Activated T-helper 1 cell treated with anti-CD3 and anti-CD28 coated beads, Interleukin-2, amount 50 U/mL, for 16 hours (primary cell): ENCODE measurements around the gene KIF3A.

Experiments
- DNase-seq, 2 donors: peaks; one replicate each; pipeline ENCODE4 v3.0.0-alpha.2; 2020; ENCODE audit warnings: low read depth in 1 of 2, low spot score in 1 of 2

Gene KIF3A

DNA sequence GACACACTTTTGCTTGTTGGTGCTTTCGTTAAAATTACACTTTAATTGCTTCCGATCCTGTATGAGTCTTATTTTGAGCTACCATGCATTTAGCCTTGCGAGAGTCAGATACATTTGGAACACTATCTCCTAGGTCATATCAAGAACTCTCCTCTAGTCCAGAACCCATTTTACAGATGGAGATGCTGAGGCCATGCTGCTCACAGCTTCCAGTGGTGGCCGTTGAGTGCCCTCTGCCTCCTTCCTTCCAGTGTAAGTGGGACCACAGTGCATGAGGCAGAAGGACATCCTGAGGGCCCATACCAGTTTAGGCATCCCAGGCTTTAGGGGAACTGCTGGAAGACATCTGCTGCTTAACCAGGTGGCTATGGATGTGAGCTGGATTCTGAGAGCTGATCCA, 16.8 kb upstream of the KIF3A start:
- no peak for DNase-seq

DNA sequence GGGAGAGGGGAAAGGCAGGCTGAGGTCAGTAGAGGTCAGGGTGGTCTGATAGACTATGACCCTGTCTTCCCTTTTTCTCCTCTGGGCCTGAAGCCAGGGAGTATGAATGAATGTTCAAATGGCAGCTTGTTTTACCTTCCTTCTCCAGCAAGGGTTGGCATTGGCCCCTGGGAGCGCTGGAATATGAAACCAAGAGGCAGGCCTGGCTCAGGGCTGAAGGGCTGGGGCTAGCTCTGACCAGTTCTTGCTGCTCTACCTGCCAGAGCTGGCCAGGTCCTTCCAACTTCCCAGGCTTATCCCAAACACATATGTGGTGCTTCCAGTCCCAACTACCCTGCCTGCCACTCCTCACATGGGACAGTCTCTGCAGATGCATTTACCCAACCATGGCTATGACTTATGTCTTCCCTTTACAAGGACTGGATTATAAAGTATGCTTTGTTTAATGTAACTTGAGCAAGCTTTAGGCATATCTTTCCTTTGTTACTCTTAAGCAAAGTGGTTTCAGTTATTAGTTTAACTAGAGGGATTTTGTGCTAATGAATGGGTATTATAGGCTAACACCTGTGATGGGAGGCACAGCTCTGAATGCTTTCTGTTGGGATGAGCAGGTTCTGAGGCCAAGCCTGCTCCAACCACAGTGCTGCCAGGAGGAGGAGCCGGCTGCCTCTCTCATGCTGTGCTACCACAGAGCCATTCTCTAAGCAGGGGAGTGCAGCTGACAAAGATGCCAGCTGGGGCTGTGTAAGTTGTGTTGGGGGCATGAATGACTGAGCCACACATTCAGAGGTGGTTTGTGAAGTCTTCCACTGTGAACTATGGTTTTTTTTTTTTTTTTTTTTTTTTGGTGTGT, 16.0 kb upstream of the KIF3A start:
- no peak for DNase-seq

DNA sequence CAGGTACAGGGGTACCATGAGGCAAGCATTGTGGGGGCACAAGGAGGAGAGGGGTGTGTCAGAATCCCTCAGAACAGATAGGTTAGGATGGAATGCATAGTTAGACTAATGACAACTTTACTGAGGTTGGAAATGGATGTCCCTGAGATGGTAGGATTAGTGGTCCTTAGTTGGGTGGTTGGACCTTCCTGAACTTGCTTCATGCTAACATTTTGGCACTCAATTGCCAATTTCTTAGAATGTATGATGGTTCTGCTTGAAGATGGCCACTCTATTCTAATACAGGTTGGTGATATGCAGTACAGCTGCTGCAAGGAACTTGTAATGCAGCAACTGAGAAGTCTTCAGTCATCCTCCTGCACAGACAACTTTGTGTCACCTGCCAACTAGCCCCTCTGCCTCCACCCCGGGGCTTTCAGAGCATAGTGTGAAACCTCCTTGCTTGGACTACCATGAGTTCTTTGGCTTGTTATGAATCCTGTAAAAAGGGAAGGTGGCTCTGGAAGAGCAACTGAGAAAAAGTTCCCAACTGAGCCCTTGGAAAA, 15.3 kb upstream of the KIF3A start:
- DNase-seq: no peak

DNA sequence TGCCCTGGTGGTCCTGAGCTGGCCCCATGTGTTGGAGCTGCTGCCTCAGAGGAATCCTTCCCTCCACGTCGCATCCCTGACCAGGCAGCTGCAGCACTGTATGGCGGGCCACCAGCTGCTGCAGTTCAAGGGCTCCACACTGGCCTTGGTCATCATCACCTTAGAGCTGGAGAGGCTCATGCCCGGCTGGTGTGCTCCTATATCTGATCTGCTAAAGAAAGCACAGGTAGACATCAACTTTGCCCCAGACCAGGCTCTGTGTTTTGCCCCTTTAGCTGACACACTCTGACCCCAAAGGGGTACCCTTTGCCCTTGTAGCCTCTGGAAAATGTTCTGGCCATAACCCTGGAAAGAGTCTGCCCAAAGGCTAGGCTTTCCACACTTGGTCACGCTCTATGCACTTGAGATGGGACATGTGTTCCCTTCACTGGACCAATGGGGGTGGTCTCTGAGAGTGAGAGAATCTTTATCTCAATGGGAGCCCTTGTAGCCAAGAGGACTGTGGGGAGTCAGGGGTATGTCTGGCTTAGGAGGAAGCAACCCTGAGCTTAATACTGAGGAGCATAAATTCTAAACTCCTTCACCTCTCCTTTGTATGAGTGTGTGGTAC, 14.7 kb upstream of the KIF3A start:
- no peak for DNase-seq

DNA sequence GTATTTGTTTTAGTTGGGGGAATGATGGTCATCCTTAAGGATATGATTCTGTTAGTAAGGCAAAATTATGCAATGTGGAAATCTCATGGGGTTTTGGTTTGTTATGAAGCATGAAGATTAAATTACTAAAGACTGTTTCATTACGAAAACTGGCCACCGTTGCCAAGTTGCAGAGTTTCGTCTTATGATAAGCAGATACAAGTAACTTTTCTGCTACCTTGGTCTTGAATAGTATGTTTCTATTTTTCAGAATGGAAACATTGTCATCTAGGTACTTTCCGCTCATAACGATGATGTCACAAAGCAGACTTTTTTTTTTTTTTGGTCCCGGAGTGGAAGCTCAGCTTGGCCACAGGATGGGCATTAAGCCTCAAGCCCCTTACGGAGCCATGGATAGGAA, 14.1 kb upstream of the KIF3A start:
- no peak for DNase-seq

DNA sequence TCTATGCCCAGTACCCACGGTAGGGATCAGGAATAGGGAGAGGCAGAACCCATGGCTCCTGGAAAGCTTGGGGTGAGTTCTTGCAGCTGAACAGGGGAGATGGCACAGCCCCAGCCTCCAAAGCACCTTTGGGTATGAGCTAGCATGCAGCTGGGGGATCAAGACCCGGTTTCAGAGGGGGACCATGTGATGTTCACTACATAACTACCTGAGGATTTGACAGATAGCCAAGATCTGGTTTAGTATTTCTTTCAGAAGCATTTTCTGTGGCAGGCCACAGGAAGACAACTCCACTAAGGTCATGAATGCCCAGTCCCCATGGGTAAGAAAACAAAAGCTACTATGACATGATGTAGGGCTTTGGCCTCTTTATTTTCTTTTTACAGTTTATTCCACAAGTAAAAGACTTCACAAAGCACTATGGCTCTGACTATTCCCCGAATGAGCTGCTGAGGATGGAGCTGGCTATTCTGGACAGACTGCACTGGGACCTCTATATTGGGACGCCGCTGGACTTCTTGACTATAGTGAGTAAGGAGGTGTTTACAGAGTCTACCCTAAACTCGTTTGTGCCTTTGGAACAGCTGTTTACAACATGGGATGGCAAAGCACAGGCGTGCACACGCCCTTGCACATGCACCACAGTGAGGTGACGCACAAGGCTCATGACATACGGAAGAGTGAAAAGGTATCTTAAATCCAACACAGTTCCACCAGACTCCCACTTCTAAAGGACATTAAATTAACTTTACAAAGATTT, 13.3 kb upstream of the KIF3A start:
- no peak for DNase-seq

DNA sequence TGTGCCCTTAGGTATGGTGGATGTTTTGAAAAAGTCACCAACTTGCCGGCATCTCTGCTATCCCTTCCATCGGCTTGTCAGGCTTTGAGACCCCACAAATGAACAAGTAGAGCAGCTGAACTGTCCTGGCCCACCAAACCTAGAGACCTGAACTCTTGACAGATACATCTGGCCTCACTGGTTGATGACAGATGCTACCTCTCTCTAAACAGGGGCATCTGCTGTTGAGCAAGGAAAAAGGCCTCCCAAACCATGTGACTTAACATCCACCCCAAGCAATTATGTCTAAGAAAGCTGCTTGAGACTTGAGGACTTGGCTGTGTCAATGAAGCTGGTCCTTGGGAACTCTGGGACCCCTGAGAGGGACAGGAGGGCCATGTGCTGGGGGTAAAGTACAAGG, 12.2 kb upstream of the KIF3A start:
- no peak for DNase-seq

DNA sequence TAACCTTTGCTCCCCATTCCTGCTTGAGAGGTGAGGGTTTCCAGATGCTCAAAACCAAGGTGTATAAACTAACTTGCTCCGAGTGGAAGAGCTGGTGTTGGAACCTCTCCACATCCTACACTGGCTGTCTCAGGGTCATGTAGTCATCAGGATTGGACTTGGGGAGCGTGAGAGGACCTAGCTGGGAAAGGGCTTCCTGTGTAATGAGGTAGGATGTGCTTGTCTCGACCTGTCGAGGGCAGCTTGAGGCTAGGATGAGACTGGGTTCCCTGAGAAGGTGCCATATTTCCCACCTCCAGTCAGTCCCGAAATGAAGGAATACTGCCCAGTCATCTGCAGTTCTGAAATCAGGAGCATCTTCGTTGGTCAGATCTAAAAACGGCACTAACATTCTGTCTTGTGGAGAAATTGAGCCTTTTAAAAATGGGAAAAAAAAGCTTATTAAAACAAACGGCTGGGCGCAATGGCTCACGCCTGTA, 11.2 kb upstream of the KIF3A start:
- DNase-seq: no peak

DNA sequence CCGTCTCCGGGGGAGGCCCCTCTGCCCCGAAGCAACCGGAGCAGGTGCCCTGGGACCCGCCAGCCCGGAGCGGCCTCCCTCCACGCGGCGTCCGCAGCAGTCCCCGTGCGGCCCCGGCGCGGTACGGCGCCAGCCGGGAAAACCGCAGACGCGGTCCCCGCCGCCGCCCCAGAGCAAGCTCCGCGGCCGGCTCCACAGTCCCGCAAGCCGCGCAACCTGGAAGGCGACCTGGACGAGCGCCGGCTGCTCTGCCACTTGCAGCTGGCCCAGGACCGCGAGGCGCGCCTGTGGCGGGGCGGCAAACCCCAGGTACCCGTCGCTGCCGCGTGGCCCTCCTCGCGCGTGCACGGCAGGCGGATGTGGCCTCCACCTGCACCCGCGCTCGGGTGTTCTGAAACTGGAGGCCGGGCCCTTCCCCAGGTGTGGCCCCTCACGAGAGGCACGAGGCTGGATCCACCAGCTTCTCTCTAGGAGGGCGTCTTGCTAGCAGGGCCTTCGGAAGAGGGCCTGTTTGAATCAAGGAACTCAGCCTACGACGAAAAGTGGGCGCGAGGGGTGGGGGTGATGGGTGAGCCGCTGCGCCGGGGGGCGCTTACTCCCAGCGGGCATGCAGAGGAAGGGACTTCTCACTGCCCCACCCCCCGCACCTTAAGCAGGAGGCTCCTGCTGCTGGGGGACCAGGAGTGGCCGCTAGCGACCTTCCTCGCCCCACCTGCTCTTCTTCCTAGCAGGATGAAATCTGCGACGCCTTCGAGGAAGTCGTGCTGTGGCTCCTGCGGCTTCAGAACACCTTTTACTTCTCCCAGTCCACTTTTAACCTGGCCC, 10.5 kb upstream of the KIF3A start:
- peak; percentile 33 to 44 for DNase-seq

DNA sequence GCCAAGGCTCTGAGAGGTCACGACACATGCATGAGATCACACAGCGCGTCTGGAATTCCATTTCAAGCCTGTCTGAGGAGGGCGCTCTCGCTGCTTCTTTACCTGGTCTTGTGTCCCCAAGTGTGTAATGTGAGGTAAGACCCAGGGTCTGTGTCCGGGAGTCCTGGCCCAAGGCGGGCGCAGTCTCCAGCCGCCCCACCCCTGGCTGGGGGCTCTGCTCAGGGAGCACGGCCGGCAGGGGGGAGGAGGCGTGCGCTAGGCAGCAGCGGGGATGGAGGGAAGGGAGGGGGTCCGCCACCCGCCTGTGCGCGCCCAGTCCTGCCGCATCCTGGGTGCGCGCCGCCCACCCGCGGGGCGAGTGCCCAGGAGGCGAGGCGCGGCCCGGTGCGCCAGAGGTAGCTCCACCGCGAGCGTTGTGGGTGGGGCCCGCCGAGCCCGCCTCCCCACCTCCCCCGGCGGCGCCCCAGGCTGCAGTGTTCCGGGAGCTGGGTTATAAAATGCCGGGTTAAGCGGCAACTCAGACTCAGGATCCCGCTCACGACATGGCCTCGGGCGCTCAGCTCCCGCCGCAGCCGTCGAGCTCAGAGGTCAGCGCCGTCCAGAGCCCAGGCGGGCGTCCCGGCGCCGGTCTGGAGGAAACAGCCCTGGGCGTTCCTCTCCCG, 9.7 kb upstream of the KIF3A start, which contains the start of gene CCNI2:
Gene CCNI2 (plus strand): TSS at position 473 of the 662 bp plus-strand sequence. CDS start 70 bp downstream, at position 543.
- DNase-seq: peak; percentile 39 to 60

DNA sequence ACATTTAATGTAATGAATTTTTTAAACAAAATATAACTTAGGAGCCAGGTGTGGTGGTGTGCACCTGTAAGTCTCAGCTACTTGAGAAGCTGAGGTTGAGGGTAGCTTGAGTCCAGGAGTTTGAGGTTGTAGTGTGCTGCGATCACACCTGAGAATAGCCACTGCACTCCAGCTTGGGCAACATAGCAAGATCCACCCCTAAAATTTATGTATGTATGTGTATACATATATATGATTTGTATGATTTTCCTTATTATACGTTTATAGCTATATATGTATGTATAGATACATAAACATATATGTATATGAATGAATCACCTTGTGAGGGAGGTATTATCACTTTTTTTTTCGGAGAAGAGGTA, 9.2 kb upstream of the KIF3A start:
- no peak for DNase-seq

DNA sequence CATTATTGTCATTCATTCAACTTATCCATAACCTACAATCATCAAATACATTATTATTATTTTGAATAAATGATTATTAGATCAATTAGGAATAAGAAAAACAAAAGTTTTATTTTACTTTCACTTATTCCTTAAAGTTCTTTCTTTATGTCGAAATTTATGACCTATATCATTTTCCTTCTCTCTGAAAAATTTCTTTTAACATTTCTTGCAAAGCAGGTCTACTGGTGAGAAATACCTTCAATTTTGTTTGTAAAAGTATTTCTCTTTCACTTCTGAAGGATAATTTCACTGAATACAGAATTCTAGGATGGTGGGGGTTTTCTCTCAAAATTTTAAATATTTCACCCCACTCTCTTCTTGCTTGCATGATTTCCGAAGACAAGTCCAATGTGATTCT, 7.3 kb upstream of the KIF3A start:
- no peak for DNase-seq

DNA sequence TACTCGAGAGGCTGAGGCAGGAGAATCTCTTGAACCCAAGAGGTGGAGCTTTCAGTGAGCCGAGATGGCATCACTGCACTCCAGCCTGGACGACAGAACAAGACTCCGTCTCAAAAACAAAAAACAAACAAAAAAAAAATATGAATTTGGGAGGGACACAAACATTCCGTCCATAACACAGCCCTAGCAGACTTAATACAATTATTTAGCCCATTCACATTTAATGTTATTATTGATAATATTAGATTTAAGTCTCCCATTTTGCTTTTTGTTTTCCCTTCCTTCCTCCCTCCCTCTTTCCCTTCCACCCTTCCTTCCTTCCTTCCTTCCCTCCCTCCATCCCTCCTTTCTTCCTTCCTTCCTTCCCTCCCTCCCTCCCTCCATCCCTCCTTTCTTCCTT, 5.3 kb upstream of the KIF3A start:
- DNase-seq: no peak

DNA sequence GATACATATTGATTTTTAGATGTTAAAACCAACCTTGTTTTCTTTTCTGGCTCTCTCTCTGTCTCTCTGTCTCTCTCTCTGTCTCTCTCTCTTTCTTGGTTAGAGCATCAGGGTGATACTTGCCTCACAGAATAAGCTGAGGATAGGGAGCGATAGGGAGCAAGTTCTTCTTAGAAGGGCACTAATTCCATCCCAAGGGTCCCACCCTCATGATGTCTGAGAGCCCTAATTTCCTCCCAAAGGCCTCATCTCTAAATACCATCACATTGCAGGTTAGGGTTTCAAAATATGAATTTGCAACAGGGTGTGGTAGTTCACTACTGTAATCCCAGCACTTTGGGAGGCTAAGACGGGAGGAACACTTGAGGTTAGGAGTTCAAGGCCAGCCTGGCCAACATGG, 4.8 kb upstream of the KIF3A start:
- no peak for DNase-seq

DNA sequence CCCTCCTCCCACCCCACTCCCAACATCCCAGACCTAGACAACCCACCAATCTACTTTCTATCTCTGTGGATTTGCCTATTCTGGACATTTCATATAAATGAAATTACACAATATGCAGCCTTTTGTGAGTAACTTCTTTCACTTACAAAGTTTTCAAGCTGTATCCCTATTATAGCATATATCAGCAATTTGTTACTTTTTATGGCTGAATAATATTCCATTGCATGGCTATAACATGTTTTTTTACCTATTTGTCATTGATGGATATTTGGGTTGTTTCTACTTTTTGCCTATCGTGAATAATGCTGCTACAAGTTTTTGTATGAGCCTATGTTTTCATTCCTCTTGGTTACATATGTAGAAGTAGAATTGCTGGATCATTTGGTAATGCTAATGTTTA, 1.9 kb upstream of the KIF3A start:
- no peak for DNase-seq

DNA sequence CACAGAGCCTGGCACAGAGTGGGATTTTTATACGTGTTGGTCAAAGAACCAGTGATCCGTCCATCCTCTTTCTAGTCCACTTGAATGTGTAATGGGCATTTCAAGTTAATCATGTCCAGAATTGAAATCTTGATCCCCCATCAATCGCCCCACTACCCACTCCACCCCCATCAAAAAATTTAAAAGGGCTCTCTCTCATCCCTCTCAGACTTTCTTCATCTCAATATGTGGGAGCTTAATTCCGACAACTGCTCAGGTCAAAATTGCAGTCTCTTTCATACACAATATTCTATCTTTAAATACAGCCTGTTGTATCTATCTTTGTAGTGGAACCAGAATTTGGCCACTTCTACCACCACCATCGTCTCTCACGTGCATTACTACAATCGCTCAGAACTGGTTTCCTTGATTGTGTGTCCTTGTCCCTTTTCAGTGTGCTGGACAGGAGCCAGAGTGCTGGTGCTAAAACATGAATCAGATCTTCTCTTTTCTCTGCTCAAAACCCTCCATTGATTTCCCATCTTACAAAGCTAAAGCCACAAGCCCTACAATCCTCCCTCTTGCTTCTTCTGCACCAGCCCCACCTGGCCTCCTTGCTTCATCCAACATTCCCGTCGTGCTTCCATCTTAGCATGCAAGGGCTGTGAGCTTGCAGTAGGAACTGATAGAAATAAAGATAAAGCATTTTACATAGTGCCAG, 786 bp upstream of the KIF3A start:
- DNase-seq: no peak

DNA sequence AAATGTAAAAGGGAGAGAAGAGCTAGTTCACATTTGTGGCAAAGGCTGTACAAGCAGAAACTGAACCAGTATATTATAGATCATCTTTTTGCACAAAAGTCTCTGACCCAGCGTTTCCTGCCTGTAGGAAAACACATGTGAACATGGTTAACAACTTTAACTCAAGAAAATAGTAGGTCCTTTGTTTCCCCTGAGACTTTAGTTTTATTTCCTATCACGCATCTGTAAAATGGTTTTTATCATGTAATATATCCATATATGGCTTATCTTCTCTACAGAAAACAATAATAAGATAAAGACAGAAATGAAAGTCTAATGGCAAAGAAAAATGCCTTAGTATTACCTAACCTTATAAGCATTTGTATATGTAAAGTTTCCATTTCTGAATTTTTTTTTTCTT, 2.7 kb downstream of the KIF3A start:
- DNase-seq: no peak

DNA sequence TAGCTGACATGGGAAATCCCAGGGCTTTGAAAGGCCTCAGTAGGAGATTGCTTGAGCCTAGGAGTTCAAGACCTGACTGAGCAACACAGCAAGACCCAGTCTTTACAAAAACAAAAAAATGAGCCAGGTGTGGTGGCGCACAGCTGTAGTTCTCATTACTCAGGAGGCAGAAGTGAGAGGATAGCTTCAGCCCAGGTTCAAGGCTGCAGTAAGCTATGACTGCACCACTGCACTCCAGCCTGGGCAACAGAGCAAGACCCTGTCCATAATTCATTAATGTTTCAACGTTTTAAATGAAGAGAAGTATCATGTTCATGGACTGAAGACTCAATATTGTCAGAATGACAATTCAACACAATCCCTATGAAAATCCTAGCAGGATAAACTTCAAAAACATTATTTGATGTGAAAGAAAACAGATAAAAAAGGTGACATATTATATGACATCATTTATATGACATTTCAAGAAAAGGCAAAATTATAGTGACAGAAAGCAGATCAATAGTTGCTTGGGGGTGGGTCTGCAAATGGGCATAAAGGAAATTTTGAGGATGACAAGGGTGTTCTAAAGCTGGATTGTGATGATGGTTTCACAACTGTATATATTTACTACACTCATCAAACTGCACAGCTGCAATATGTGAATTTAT, 3.7 kb downstream of the KIF3A start:
- DNase-seq: no peak

DNA sequence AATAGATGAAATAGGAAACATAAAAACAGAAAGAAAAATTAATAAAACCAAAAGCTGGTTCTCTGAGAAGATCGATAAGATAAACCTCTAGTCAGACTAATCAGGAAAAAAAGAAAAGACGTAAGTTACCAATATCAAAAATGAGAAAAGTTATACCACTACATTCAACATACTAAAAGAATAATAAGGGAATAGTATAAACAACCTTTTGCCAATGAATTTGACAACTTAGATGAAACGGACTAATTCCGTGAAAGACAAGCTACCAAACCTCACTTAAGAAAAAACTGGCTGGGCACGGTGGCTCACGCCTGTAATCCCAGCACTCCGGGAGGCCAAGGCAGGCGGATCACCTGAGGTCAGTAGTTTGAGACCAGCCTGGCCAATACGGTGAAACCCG, 7.5 kb downstream of the KIF3A start:
- no peak for DNase-seq
